ENCODE measurements around the gene ANGPTL2.

Gene ANGPTL2

DNA sequence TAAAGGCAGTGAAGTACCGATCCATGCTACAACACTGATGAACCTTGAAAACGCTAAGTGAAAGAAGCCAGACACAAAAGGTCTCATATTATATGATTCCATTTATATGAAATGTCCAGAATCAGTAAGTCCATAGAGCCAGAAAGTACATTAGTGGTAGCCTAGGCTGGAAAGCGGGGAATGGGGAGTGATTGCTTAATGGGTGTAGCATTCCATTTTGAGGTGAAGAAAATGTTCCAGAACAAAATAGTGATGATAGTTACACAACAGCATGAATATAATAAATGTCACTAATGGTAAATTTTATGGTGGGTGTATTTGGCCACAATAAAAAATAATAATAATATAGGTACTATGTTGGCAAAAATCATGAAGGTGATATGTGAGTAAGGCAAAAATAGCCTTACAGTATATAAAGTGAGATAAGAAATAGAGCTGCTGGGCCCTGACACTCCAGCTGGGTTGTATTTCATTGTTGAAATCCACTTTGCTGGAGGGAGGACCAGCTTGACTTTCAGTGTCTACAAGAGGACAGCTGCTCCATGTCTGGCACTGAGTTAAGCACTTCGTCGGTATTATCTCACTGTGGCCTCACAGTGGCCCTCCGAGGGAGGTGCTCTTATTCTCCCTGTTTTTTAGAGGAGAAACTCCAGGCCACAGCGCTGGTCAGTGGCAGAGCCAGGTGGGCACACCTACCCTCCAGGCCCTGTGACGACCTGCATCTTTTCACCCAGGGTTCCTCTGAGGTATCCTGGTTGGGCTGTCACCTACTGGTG lies 22.4 kb upstream of the ANGPTL2 start:
- no peaks in the 10 kb centered on the region for H3K27me3 ChIP-seq (replicated peaks; ENCODE audit: control insufficient read depth, insufficient read depth, low read length)
- TF ChIP-seq, protein P1, sequence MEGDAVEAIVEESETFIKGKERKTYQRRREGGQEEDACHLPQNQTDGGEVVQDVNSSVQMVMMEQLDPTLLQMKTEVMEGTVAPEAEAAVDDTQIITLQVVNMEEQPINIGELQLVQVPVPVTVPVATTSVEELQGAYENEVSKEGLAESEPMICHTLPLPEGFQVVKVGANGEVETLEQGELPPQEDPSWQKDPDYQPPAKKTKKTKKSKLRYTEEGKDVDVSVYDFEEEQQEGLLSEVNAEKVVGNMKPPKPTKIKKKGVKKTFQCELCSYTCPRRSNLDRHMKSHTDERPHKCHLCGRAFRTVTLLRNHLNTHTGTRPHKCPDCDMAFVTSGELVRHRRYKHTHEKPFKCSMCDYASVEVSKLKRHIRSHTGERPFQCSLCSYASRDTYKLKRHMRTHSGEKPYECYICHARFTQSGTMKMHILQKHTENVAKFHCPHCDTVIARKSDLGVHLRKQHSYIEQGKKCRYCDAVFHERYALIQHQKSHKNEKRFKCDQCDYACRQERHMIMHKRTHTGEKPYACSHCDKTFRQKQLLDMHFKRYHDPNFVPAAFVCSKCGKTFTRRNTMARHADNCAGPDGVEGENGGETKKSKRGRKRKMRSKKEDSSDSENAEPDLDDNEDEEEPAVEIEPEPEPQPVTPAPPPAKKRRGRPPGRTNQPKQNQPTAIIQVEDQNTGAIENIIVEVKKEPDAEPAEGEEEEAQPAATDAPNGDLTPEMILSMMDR (IDR thresholded peaks at IDR 0.05; ENCODE audit: insufficient read depth, low read length, poor library complexity, severe bottlenecking), result no peak
- H3K36me3 ChIP-seq (ENCODE audit: control insufficient read depth, insufficient read depth, low read length), result no peaks in the 10 kb centered on the region
- no peak overlapping the region for H3K4me3 ChIP-seq (replicated peaks; ENCODE audit: low read depth, low read length)
- DNase-seq (ENCODE audit: extremely low read depth, insufficient read length), result no peak

DNA sequence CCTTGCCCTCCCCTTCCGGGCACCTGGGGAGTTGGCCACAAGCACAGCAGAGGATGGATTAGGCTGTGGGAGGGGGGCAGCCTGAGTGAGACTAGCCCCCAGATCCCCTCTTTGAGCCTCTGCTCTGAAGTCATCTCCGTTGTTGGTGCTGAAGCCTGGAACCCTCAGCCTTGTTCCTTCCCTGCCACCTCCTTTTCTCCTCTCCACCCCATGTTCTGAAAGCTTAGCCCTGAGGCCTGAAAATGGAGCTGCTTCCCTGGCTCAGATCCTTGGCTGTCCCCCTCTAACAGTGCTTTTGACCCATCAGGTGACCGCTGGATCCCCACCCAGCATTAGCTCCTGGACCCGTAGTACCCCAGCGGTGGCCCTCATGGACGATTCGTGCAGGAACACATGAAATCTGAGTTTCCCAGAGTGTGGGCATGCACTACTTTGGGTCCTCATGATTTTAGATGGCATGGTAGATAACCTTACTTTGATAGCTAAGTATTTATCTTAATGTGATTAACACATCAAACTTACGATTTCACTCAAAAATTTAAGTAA lies 21.6 kb upstream of the ANGPTL2 start:
- TF ChIP-seq, protein P1 (IDR thresholded peaks at IDR 0.05; ENCODE audit: insufficient read depth, low read length, poor library complexity, severe bottlenecking), result no peak
- no peak for DNase-seq (ENCODE audit: extremely low read depth, insufficient read length)
- Histone ChIP-seq H3K36me3 (ENCODE audit: control insufficient read depth, insufficient read depth, low read length) (no peaks in the 10 kb centered on the region), H3K4me3 (replicated peaks; ENCODE audit: low read depth, low read length) (no peak overlapping the region), H3K27me3 (replicated peaks; ENCODE audit: control insufficient read depth, insufficient read depth, low read length) (no peaks in the 10 kb centered on the region)

DNA sequence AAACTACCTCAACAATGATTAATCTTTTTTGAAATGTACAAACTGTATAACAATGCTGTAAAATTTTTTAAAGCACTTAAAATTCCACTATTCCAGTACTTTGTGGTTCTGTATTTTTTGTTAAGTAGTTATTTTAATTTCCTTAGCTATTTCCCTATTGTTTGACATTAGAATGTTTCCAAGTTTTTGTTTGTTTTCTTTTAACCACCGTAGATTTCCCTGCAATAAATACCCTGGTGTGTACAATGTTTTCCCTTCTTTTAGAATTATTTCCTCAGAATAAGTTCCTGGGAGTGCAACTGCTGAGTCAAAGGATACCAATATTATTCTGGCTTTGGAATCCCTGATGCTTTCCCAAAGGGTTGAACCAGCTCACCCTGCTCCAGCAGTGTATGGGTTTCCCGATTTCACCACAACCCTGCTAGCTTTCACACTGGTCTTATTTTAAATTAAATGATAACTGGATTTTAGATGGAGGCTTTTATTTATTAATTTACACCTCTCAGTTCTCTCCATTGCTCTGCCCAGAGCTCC lies 20.6 kb upstream of the ANGPTL2 start:
- no peak overlapping the region for H3K4me3 ChIP-seq (replicated peaks; ENCODE audit: low read depth, low read length)
- no peaks in the 10 kb centered on the region for H3K36me3 ChIP-seq (ENCODE audit: control insufficient read depth, insufficient read depth, low read length)
- TF ChIP-seq, protein P1 (IDR thresholded peaks at IDR 0.05; ENCODE audit: insufficient read depth, low read length, poor library complexity, severe bottlenecking), result no peak
- DNase-seq (ENCODE audit: extremely low read depth, insufficient read length), result no peak
- no peaks in the 10 kb centered on the region for H3K27me3 ChIP-seq (replicated peaks; ENCODE audit: control insufficient read depth, insufficient read depth, low read length)

DNA sequence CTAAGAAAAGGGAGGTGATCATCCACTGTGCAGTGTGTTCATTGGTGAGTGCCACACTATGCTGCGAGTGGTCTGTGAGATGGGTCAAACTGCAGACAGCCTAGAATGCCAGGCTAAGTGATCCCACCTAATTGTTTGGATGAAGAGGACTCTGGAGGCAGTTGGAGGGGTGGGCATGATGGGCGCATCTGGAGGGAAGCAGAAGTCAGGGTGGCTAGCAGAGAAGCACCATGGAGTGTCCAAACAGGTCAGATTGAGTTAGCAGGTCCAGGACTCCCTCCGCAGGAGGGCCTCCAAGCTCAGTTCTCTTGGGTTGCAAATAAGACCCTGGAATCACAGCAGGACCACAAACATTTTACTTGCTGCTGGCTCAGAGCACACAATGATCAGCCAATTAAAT lies 19.9 kb upstream of the ANGPTL2 start:
- no peak overlapping the region for H3K4me3 ChIP-seq (replicated peaks; ENCODE audit: low read depth, low read length)
- no peak for DNase-seq (ENCODE audit: extremely low read depth, insufficient read length)
- no peaks in the 10 kb centered on the region for H3K36me3 ChIP-seq (ENCODE audit: control insufficient read depth, insufficient read depth, low read length)
- no peaks in the 10 kb centered on the region for H3K27me3 ChIP-seq (replicated peaks; ENCODE audit: control insufficient read depth, insufficient read depth, low read length)
- TF ChIP-seq, protein P1 (IDR thresholded peaks at IDR 0.05; ENCODE audit: insufficient read depth, low read length, poor library complexity, severe bottlenecking), result no peak

DNA sequence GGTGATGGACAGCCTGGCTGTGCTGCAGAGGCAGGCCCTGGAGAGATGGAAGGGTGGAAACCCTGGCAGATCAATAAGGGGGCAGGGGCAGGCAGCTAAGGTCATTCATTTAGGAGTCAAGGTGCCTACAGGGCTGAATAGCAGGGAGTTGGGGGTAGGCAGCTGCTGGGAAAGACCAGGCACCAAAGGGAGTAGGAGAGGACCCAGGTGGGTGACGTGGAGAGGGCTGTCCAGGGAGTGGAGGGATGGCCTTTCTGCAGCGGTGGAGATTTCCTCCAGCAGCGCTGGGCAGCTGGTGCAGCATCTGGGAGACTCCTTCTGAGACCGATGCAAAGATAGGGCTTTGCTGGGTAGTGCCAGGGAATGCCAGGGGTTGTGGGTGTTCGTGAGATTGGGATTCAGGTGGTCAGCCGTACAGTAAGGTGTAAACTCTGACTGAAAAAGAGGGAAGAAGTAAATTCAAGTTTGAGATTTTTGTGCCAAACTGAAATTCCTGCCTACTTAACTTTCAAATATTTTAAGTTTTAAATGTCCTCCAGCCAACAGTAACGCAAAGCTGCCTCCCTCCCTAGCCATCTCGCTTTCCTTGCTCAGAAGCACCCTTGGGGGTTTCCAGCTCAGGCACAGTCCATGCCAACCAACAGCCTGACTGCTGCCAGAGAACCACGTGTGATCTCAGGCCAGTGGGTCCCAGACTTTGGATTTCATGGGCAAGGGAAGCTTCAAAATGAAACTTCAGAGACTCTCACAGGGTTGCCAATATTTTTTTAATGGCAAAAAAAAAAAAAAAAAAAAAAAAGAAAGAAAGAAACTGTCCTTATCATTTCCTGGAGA lies 18.6 kb upstream of the ANGPTL2 start:
- no peak overlapping the region for H3K4me3 ChIP-seq (replicated peaks; ENCODE audit: low read depth, low read length)
- TF ChIP-seq, protein P1 (IDR thresholded peaks at IDR 0.05; ENCODE audit: insufficient read depth, low read length, poor library complexity, severe bottlenecking), result no peak
- no peak for DNase-seq (ENCODE audit: extremely low read depth, insufficient read length)
- no peaks in the 10 kb centered on the region for H3K36me3 ChIP-seq (ENCODE audit: control insufficient read depth, insufficient read depth, low read length)
- no peaks in the 10 kb centered on the region for H3K27me3 ChIP-seq (replicated peaks; ENCODE audit: control insufficient read depth, insufficient read depth, low read length)

Measured in GM06990 (cell line).